ENCODE data around the gene STX8.

STX8 gene

DNA sequence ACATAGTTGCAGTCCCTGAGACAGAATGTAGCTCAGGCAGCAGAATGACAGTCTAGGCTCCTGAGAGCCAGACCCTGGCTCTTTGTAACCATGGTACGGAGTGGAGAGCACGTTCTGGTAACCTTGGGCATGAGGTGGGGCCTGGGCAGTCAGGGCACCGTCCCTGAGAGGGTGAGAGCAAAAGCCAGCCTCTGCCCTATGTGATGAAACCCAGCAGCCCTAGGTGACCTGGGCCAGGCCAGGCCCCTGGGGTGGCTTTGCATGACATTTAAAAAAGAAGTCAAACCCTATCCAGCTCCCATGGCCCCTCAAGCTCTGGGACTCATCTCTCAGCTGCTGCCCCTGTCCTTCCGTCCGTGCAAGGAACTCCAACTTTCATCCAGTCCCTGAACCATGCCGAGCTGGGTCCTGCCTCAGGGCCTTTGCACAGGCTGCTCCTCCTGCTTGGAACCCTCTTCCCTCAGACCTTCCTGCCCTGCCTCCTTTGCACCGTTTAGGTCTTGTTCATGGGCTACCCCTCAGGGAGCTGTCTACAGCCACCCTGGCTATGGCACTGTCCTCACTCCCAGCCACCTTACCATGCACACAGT, 365.7 kb downstream of the STX8 start:
- no peaks in the 10 kb centered on the region for H4K20me1 ChIP-seq (ENCODE audit: insufficient read depth, low read length)
- no peak overlapping the region for H3K4me2 ChIP-seq (ENCODE audit: low read length)
- no peaks in the 10 kb centered on the region for H3K27me3 ChIP-seq (ENCODE audit: low read depth, low read length)
- no peak overlapping the region for H3K27ac ChIP-seq (ENCODE audit: low read length)
- H3K9ac ChIP-seq (ENCODE audit: low read length), result no peak overlapping the region
- no peaks in the 10 kb centered on the region for H3K79me2 ChIP-seq (ENCODE audit: low read length)
- H2AFZ ChIP-seq (ENCODE audit: low read depth, low read length), result no peak overlapping the region
- H3K4me1 ChIP-seq (ENCODE audit: low read length), result peaks cover 6% of the 10 kb centered on the region
- H3K4me3 ChIP-seq (ENCODE audit: low read length), result no peak overlapping the region
- no peaks in the 10 kb centered on the region for H3K9me3 ChIP-seq (ENCODE audit: insufficient read depth, low read length)
- no peaks in the 10 kb centered on the region for H3K36me3 ChIP-seq (replicated peaks; ENCODE audit: low read depth, low read length)
- TF ChIP-seq, protein P1, sequence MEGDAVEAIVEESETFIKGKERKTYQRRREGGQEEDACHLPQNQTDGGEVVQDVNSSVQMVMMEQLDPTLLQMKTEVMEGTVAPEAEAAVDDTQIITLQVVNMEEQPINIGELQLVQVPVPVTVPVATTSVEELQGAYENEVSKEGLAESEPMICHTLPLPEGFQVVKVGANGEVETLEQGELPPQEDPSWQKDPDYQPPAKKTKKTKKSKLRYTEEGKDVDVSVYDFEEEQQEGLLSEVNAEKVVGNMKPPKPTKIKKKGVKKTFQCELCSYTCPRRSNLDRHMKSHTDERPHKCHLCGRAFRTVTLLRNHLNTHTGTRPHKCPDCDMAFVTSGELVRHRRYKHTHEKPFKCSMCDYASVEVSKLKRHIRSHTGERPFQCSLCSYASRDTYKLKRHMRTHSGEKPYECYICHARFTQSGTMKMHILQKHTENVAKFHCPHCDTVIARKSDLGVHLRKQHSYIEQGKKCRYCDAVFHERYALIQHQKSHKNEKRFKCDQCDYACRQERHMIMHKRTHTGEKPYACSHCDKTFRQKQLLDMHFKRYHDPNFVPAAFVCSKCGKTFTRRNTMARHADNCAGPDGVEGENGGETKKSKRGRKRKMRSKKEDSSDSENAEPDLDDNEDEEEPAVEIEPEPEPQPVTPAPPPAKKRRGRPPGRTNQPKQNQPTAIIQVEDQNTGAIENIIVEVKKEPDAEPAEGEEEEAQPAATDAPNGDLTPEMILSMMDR (IDR thresholded peaks at IDR 0.05; ENCODE audit: low read depth, low read length), result no peak
- no peak for TF ChIP-seq EZH2phosphoT487 (IDR thresholded peaks at IDR 0.05; ENCODE audit: low read depth)

DNA sequence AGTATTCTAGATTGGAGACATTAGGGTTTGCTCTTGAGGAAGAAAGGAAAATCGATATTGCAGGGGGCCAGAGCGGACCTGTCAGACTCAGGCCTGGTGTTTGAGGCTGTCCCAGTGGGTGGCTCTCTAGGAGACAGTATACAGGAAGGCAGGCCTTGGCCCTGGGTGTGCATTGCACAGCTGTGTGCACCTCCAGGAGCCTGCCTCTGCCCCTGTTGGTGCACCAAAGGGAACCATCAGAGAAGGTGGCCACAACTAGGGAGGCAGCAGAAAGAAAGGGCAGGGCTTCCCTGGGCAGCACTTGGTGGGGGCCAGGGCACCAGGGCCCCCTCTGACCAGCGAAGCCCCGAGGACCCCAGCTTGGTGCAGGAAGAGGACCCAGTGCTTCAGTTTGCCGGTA, 366.3 kb downstream of the STX8 start:
- peaks cover 11% of the 10 kb centered on the region for H3K4me1 ChIP-seq (ENCODE audit: low read length)
- no peak overlapping the region for H3K4me2 ChIP-seq (ENCODE audit: low read length)
- no peaks in the 10 kb centered on the region for H3K79me2 ChIP-seq (ENCODE audit: low read length)
- no peak overlapping the region for H3K27ac ChIP-seq (ENCODE audit: low read length)
- H4K20me1 ChIP-seq (ENCODE audit: insufficient read depth, low read length), result no peaks in the 10 kb centered on the region
- no peak for TF ChIP-seq EZH2phosphoT487 (IDR thresholded peaks at IDR 0.05; ENCODE audit: low read depth)
- TF ChIP-seq, protein P1 (IDR thresholded peaks at IDR 0.05; ENCODE audit: low read depth, low read length), result no peak
- H3K4me3 ChIP-seq (ENCODE audit: low read length), result no peak overlapping the region
- no peak overlapping the region for H3K9ac ChIP-seq (ENCODE audit: low read length)
- H3K9me3 ChIP-seq (ENCODE audit: insufficient read depth, low read length), result no peaks in the 10 kb centered on the region
- no peaks in the 10 kb centered on the region for H3K27me3 ChIP-seq (ENCODE audit: low read depth, low read length)
- H3K36me3 ChIP-seq (replicated peaks; ENCODE audit: low read depth, low read length), result no peaks in the 10 kb centered on the region
- H2AFZ ChIP-seq (ENCODE audit: low read depth, low read length), result no peak overlapping the region

DNA sequence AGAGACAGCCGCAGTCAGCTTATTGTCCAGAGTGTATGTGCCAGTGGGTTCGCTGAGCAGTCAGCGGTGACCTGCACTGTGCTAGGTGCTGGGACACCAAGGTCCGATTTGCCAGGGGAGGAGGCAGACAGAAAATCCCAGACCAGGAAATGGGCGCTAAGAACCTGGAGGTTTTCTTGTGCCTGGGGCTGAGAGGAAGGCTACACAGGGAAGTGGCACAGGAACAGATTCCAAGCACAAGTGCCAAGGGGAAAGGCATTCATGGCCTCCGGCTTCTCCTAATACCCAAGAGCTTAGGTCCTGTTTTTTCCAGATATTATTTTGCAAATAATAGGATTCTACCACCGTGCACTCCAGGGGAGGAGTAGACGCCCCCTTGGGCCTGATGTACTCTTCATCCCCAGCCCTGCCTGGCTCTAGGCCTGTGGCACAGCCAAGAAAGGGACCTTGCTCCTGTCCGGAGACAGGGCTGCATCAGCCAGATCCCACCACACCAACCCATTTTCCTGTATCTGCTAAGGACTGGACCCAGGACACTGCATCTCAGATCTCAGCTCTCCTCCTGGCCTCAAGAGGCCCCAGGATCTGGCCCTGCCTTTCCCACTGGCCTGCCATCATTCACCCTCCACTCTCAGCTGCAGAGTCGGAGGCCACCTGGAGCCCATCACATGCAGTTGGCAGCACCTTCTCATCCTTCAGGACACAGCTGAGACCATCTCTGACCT, 367.1 kb downstream of the STX8 start:
- Histone ChIP-seq H3K4me1 (ENCODE audit: low read length) (peaks cover 19% of the 10 kb centered on the region), H4K20me1 (ENCODE audit: insufficient read depth, low read length) (no peaks in the 10 kb centered on the region), H3K27me3 (ENCODE audit: low read depth, low read length) (no peaks in the 10 kb centered on the region), H3K27ac (ENCODE audit: low read length) (no peak overlapping the region), H3K79me2 (ENCODE audit: low read length) (no peaks in the 10 kb centered on the region), H3K4me3 (ENCODE audit: low read length) (no peak overlapping the region), H3K4me2 (ENCODE audit: low read length) (no peak overlapping the region), H3K9me3 (ENCODE audit: insufficient read depth, low read length) (no peaks in the 10 kb centered on the region), H2AFZ (ENCODE audit: low read depth, low read length) (no peak overlapping the region), H3K9ac (ENCODE audit: low read length) (no peak overlapping the region), H3K36me3 (replicated peaks; ENCODE audit: low read depth, low read length) (no peaks in the 10 kb centered on the region)
- TF ChIP-seq EZH2phosphoT487 (IDR thresholded peaks at IDR 0.05; ENCODE audit: low read depth), result no peak
- TF ChIP-seq, protein P1 (IDR thresholded peaks at IDR 0.05; ENCODE audit: low read depth, low read length), result no peak

DNA sequence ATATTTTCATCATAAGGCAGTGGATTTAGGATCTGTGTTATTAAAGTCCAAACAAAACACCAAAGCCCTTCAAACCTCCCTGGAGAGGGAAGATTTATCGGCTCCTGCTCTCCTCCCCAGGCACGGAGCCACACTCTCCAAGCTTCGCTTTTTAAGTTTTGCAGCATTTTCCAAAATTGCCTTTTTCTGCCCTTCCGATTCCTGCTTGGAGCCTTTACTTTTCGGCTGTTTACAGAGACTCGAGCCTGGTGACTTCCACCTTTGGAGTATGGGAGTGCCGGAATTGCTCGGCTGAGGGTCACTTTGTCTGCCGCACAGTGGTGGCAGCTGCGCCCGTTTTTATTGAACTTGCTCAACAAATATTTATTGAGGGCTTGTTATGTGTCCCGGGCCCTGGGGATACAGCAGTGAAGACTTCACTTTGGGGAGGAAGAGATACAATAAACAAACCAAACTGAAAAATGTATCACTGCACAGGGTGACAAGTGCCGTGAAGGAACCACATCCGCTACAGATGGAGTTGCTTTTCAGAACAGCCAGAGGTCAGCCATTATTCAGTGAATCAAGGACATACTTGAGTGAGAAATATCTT, 368.8 kb downstream of the STX8 start:
- H3K4me3 ChIP-seq (ENCODE audit: low read length), result no peak overlapping the region
- no peak overlapping the region for H2AFZ ChIP-seq (ENCODE audit: low read depth, low read length)
- H3K27me3 ChIP-seq (ENCODE audit: low read depth, low read length), result no peaks in the 10 kb centered on the region
- H3K4me2 ChIP-seq (ENCODE audit: low read length), result no peak overlapping the region
- no peaks in the 10 kb centered on the region for H4K20me1 ChIP-seq (ENCODE audit: insufficient read depth, low read length)
- H3K27ac ChIP-seq (ENCODE audit: low read length), result no peak overlapping the region
- H3K9me3 ChIP-seq (ENCODE audit: insufficient read depth, low read length), result no peaks in the 10 kb centered on the region
- no peak overlapping the region for H3K9ac ChIP-seq (ENCODE audit: low read length)
- no peaks in the 10 kb centered on the region for H3K36me3 ChIP-seq (replicated peaks; ENCODE audit: low read depth, low read length)
- peaks cover 27% of the 10 kb centered on the region for H3K4me1 ChIP-seq (ENCODE audit: low read length)
- H3K79me2 ChIP-seq (ENCODE audit: low read length), result no peaks in the 10 kb centered on the region
- TF ChIP-seq EZH2phosphoT487 (IDR thresholded peaks at IDR 0.05; ENCODE audit: low read depth), result no peak
- TF ChIP-seq, protein P1 (IDR thresholded peaks at IDR 0.05; ENCODE audit: low read depth, low read length), result no peak
